ENCODE measurements around the gene MTCL1. TPM values are rescaled to one million over a fixed set of nuclear protein-coding genes. Genes with fewer than 3 reads are reported as not detected.

Gene MTCL1
- total RNA-seq, 1 donor from 2014 or later: 59.3 TPM

DNA sequence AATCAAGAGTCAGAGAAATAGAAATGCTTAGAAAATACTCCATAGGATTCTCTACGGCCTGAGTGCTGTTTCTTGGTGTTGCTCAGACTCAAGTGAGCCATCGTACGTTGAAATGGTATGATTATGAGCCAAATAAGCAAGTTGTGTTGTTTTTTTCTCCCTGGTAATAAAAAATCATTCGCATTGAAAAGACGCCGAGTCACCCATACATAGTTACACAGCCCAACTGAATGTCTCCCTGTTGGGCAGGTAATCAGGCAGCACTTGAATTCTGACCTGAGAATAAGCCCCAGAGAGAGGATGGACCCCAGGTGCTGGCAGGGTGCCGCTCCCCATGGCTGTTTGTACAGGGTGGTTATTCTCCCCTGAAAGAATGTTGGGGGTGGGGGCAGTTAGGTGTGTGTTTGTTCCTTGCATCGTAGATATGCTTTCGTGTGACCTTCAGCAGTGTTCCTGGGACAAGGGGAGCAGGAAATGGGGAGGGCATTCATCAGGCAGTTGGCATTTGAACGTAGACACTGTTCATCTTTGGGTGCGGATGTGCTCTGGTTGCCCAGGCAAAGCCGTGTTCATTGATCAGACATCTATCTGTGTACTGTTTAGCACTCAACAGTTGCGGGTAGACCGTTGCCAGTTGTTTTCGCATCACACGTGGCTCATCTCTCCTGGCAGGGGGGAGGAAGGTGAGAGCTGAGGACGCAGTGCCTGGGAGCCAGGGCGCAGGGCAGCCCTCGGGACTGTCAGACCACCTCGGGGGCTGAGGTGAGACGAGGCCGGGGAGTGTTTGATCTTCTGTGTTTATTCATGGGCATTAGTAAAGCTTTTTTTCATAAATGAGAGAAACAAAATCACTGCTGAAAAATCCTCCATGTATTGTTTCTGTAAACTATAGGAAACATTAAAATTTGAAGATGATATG, 27.3 kb downstream of the MTCL1 start:
- TF ChIP-seq EZH2 (IDR thresholded peaks at IDR 0.05; ENCODE audit: insufficient read depth, low read length): no peak
- TF ChIP-seq, protein P1, sequence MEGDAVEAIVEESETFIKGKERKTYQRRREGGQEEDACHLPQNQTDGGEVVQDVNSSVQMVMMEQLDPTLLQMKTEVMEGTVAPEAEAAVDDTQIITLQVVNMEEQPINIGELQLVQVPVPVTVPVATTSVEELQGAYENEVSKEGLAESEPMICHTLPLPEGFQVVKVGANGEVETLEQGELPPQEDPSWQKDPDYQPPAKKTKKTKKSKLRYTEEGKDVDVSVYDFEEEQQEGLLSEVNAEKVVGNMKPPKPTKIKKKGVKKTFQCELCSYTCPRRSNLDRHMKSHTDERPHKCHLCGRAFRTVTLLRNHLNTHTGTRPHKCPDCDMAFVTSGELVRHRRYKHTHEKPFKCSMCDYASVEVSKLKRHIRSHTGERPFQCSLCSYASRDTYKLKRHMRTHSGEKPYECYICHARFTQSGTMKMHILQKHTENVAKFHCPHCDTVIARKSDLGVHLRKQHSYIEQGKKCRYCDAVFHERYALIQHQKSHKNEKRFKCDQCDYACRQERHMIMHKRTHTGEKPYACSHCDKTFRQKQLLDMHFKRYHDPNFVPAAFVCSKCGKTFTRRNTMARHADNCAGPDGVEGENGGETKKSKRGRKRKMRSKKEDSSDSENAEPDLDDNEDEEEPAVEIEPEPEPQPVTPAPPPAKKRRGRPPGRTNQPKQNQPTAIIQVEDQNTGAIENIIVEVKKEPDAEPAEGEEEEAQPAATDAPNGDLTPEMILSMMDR (IDR thresholded peaks at IDR 0.05; ENCODE audit: insufficient read depth, low read depth, low read length): no peak
- H3K9me3 Mint-ChIP-seq (ENCODE audit: unreplicated experiment): no peaks in the 10 kb centered on the region
- H3K27me3 Mint-ChIP-seq (ENCODE audit: low read depth, unreplicated experiment): no peaks in the 10 kb centered on the region
- no peak overlapping the region for H3K4me3 ChIP-seq (ENCODE audit: insufficient read depth, low read depth, low read length)
- DNase-seq (ENCODE audit: low read depth) (no peak), FAIRE-seq (no peak)
- H4K20me1 ChIP-seq (ENCODE audit: insufficient read depth, low read length): peaks cover 12% of the 10 kb centered on the region
- no peak overlapping the region for H3K4me2 ChIP-seq (ENCODE audit: low read length)
- H3K27ac Mint-ChIP-seq (ENCODE audit: unreplicated experiment): no peak overlapping the region
- peaks cover 32% of the 10 kb centered on the region for H3K4me1 Mint-ChIP-seq (ENCODE audit: low read depth, unreplicated experiment)
- no peak overlapping the region for H3K27ac ChIP-seq (ENCODE audit: low read depth, low read length)
- no peak overlapping the region for H2AFZ ChIP-seq (ENCODE audit: low read depth, low read length)
- peaks cover 71% of the 10 kb centered on the region for H3K79me2 ChIP-seq (ENCODE audit: insufficient read depth, low read length)
- peaks cover 18% of the 10 kb centered on the region for H3K36me3 Mint-ChIP-seq (ENCODE audit: low read depth, unreplicated experiment)
- H3K9ac ChIP-seq (ENCODE audit: low read length): no peak overlapping the region
- H3K4me1 ChIP-seq (ENCODE audit: insufficient read depth, low read length): peaks cover 17% of the 10 kb centered on the region
- no peaks in the 10 kb centered on the region for H3K27me3 ChIP-seq (ENCODE audit: insufficient read depth, low read length)
- peaks cover 14% of the 10 kb centered on the region for H3K36me3 ChIP-seq (ENCODE audit: insufficient read depth, low read length)
- no peaks in the 10 kb centered on the region for H3K9me3 ChIP-seq (ENCODE audit: insufficient read depth, low read depth, low read length)
- no peak overlapping the region for H3K4me3 Mint-ChIP-seq (ENCODE audit: unreplicated experiment)

DNA sequence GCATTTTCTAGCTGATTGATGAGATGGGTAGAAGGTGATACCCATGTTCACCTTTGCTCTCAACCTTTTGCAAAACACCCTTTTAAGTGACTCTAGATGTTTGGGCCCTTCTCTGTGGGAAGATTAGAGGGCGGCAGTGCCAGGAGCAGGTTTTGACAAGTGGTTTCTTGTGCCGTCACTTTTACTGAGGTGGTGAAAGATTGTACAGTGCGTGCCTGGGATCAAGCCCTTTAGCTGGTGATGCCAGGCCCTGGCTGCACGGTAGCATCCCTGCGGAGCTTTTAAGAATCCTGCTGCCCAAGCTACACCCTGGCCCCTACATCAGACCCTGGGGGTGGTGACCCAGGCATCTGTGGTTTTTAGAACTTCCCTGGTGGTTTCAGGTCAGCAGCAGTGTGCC, 29.1 kb downstream of the MTCL1 start:
- Mint-ChIP-seq H3K4me1 (ENCODE audit: low read depth, unreplicated experiment) (peaks cover 26% of the 10 kb centered on the region), H3K4me3 (ENCODE audit: unreplicated experiment) (no peak overlapping the region), H3K36me3 (ENCODE audit: low read depth, unreplicated experiment) (peaks cover 20% of the 10 kb centered on the region), H3K27me3 (ENCODE audit: low read depth, unreplicated experiment) (no peaks in the 10 kb centered on the region), H3K9me3 (ENCODE audit: unreplicated experiment) (no peaks in the 10 kb centered on the region), H3K27ac (ENCODE audit: unreplicated experiment) (no peak overlapping the region)
- peaks cover 70% of the 10 kb centered on the region for H3K79me2 ChIP-seq (ENCODE audit: insufficient read depth, low read length)
- no peak overlapping the region for H3K27ac ChIP-seq (ENCODE audit: low read depth, low read length)
- no peaks in the 10 kb centered on the region for H3K27me3 ChIP-seq (ENCODE audit: insufficient read depth, low read length)
- no peak overlapping the region for H3K9ac ChIP-seq (ENCODE audit: low read length)
- peaks cover 12% of the 10 kb centered on the region for H4K20me1 ChIP-seq (ENCODE audit: insufficient read depth, low read length)
- TF ChIP-seq EZH2 (IDR thresholded peaks at IDR 0.05; ENCODE audit: insufficient read depth, low read length): no peak
- TF ChIP-seq, protein P1 (IDR thresholded peaks at IDR 0.05; ENCODE audit: insufficient read depth, low read depth, low read length): no peak
- peaks cover 15% of the 10 kb centered on the region for H3K36me3 ChIP-seq (ENCODE audit: insufficient read depth, low read length)
- no peak overlapping the region for H3K4me3 ChIP-seq (ENCODE audit: insufficient read depth, low read depth, low read length)
- no peaks in the 10 kb centered on the region for H3K9me3 ChIP-seq (ENCODE audit: insufficient read depth, low read depth, low read length)
- no peak for DNase-seq (ENCODE audit: low read depth)
- peaks cover 17% of the 10 kb centered on the region for H3K4me1 ChIP-seq (ENCODE audit: insufficient read depth, low read length)
- H3K4me2 ChIP-seq (ENCODE audit: low read length): no peak overlapping the region
- no peak for FAIRE-seq
- H2AFZ ChIP-seq (ENCODE audit: low read depth, low read length): no peak overlapping the region

DNA sequence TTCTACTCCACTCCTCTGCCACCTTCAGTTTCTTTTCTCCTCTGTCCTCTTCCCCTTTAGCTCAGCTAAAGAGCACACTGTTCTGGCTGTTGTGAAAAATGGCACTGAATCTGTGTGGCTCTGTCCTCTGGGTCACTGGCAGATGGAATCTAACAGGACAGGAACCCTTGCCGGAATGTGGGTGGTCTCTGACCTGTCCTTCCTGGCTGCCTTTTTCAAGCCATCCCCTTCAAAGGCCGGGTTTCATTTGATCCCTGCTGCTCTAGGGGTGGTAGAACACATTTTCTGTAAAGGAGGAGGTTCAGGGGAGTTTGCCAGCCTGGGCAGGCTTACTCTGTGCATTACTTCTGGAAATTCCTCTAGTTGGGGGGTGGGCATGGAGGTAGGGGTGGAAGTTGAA, 29.9 kb downstream of the MTCL1 start:
- no peak for TF ChIP-seq EZH2 (IDR thresholded peaks at IDR 0.05; ENCODE audit: insufficient read depth, low read length)
- TF ChIP-seq, protein P1 (IDR thresholded peaks at IDR 0.05; ENCODE audit: insufficient read depth, low read depth, low read length): no peak

More for the DNA sequence above, 29.9 kb downstream of the MTCL1 start:
- DNase-seq (ENCODE audit: low read depth) (no peak), FAIRE-seq (no peak)
- H3K27me3 ChIP-seq (ENCODE audit: insufficient read depth, low read length): no peaks in the 10 kb centered on the region
- no peak overlapping the region for H3K4me2 ChIP-seq (ENCODE audit: low read length)
- H3K9me3 Mint-ChIP-seq (ENCODE audit: unreplicated experiment): no peaks in the 10 kb centered on the region
- peaks cover 21% of the 10 kb centered on the region for H3K4me1 Mint-ChIP-seq (ENCODE audit: low read depth, unreplicated experiment)
- no peak overlapping the region for H3K4me3 ChIP-seq (ENCODE audit: insufficient read depth, low read depth, low read length)
- no peak overlapping the region for H3K27ac ChIP-seq (ENCODE audit: low read depth, low read length)
- H3K9me3 ChIP-seq (ENCODE audit: insufficient read depth, low read depth, low read length): no peaks in the 10 kb centered on the region
- no peak overlapping the region for H2AFZ ChIP-seq (ENCODE audit: low read depth, low read length)
- H3K4me1 ChIP-seq (ENCODE audit: insufficient read depth, low read length): peaks cover 11% of the 10 kb centered on the region
- peaks cover 15% of the 10 kb centered on the region for H3K36me3 ChIP-seq (ENCODE audit: insufficient read depth, low read length)
- H3K27me3 Mint-ChIP-seq (ENCODE audit: low read depth, unreplicated experiment): no peaks in the 10 kb centered on the region
- H3K27ac Mint-ChIP-seq (ENCODE audit: unreplicated experiment): no peak overlapping the region
- H3K36me3 Mint-ChIP-seq (ENCODE audit: low read depth, unreplicated experiment): peaks cover 23% of the 10 kb centered on the region
- peaks cover 75% of the 10 kb centered on the region for H3K79me2 ChIP-seq (ENCODE audit: insufficient read depth, low read length)
- no peak overlapping the region for H3K9ac ChIP-seq (ENCODE audit: low read length)
- peaks cover 12% of the 10 kb centered on the region for H4K20me1 ChIP-seq (ENCODE audit: insufficient read depth, low read length)
- no peak overlapping the region for H3K4me3 Mint-ChIP-seq (ENCODE audit: unreplicated experiment)
